OCI-LY1 (cell line): ENCODE measurements around the gene RHEX.

Experiments used
- CTCF ChIP-seq: fragments of 200-600 bp; sonication (generic), shearing (Covaris generic); IDR thresholded peaks from 2 replicates; pipeline ENCODE4 v1.5.1; 2017; ENCODE audit warnings: mild to moderate bottlenecking, antibody characterized with exemption, low read length, moderate library complexity, mixed read lengths
- EZH2 ChIP-seq: fragments of 200-600 bp; sonication (generic), shearing (Covaris generic); IDR thresholded peaks from 2 replicates; pipeline ENCODE4 v1.8.0; 2017; ENCODE audit warnings: borderline replicate concordance, mixed run types, mild to moderate bottlenecking, antibody characterized with exemption, low read length, moderate library complexity, mixed read lengths

- no peak for TF ChIP-seq CTCF
- no peak for TF ChIP-seq EZH2
Measured at GRCh38 chr1:206098242-206098919, 45.4 kb downstream of the RHEX start.
